Stimulated activated CD8-positive, alpha-beta memory T cell treated with anti-CD3 and anti-CD28 coated beads, Interleukin-15, amount 100 ng/mL, for 24 hours (primary cell): ENCODE measurements around the gene BTRC.
"Not testable (repeated sequence)": the region's sequence is repeated elsewhere in the genome, so short reads cannot be mapped to it uniquely, and the experiment has no call there.

Source experiments
- DNase-seq: peaks from one replicate; pipeline ENCODE4 v3.0.0-alpha.2; 2020; ENCODE audit warnings: low read depth

The BTRC gene

DNA sequence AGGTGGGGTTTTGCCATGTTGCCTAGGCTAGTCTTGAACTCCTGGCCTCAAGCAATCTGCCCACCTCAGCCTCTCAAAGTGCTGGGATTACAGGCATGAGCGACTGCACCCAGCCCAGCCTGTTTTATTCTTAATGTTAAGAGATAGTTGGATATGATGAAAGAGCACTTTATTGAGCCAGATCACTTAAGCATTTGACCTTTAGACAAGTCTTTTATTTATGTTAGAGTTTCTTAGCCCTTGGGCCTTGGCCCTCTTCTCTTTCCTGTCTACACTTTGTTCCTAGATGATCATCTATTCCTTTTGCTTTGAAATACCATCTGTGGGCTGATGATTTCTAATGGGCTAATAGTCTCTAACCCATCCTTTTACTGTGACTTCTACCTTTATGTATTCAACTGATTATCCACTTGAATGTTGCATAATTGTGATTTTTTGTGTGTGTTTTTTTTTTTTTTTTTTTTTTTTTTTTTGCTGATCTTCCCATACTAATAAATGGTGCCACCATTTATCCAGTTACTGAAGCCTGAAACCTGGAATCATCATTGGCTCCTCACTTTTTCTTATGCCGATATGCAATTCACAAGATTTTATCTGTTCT, 34.8 kb downstream of the BTRC start:
- no peak for DNase-seq

DNA sequence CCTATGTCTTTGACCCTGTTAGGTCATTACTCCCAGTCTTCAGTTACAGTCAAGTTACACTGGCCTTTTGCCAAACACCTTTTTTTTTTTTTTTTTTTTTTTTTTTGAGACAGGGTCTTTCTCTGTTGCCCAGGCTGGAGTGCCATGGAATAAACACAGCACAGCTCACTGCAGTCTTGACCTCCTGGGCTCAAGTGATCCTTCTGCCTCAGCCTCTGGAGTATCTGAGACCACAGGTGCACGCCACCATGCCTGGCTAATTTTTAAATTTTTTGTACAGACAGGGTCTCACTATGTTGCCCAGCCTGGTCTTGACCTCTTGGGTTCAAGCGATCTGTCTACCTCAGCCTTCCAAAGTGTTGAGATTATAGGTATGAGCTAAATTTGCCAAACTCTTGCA, 35.6 kb downstream of the BTRC start:
- not testable (repeated sequence) for DNase-seq

DNA sequence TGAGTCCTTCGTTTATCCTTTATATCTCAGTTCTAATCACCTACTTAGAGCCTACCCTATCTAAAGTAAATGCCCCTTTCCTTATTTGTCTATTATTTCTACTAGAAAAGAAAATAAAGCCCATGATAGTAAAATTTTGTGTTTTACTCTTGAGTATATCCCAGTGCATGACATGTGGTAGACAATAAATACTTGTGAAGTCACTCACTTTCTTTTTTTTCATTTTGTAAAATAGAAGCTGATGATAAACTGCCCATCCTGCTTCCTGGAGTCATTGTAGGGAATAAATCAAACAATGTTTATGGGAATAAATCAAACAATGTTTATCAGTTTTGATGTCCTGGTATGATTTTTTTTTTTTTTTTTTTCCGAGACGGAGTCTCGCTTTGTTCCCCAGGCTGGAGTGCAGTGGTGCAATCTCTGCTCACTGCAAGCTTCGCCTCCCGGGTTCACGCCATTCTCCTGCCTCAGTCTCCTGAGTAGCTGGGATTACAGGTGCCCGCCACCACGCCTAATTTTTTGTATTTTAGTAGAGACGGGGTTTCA, 36.1 kb downstream of the BTRC start:
- DNase-seq: no peak

DNA sequence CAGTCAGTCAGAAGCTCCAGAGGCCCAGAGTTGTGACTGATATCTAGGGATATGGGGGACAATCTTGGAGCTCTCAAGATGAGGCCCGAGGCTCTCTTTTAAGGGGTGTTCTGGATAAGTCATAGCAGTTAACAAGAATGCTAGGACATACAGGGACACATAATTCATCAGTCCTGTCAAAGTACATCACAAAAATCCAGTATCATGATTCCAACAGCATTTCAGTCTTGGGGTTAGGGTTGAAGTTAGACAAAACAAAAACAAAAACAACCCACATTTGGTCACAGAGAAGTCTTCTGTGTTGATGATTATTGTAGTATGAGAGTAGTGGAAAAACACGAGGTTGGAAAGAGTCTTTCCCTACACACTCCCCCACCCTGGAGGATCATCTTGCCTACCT, 39.4 kb downstream of the BTRC start:
- DNase-seq: no peak

DNA sequence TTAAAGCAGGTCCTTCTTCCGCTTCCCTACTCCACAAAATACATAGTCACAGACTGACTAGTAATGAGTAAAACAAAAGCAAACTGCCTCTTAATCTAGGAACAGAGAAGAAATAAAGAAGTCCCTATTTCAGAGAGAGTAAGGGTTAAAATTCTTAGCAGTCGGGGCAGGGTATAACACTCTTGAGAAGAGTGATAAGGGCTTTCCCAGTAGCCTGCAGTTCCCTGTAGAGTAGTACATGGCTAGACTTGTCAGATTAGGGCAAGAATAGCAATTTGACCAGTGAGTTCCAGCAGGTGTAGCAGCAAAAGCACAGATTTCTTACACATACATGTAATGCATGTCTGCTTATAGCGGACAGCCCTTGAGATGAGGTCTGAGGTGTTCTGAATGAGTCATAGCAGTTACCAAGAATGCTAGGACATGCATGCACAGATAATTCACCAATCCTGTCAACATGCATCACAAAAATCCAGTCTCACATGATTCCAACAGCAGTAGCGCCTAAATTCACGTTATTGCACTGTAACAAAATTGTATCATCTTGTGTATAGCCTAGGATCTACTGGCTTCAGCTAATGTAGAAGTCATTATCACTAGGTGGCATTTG, 40.7 kb downstream of the BTRC start:
- DNase-seq: no peak

DNA sequence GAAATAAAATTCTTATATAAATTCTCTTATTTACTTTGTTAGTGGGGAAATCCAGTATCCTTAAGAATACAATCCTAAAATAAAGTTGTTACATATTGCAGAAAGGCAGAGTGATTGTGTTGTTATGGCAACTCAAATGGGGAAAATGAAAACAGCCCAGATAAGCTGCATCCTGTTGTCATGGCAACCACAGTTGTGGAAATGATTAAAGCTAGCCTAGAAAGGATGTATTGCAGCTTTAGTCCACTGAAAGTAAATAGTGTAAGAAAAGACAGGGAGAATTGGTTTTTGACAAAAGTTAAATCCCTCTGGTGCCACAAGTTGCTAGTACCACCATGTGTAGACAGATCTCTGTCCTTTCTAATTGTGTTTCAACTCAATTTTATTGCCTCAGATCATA, 43.2 kb downstream of the BTRC start:
- no peak for DNase-seq

DNA sequence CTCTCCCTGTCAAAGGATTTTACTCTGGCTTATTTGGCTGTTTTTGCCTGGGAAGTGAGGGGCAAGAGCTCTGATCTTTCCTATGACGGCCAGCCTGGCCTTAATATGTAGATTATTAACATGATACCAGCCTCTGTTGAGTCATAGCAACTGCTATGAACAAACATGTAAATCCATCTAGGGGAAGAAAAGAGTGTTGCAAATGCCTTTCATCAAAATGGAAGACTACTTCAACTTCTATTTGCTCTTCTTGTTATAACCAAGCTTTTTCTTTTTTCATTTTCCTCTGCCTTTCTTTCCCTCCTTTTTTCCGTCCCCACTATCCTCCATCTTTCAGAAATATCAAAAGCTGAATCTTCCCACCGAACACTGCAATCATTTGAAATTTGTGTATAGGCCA, 46.6 kb downstream of the BTRC start:
- DNase-seq: no peak

DNA sequence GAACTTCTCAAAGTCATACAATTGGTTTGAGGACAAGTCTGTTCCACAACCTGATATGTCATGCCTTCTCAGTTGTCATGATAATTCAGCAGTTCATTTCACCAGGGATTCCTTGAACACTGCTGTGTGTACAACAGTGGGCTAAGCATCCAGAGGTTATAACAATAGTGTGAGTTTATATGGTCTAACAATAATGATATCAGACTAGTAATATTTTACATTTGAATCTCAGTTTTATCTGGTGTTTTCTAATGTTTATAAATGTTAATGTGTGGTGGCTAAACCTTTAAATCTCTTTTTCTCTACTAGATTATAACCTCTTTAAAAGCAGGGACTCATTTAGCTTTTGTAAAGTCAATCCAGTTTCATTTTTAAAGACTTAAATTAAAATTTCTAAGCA, 48.7 kb downstream of the BTRC start:
- no peak for DNase-seq

DNA sequence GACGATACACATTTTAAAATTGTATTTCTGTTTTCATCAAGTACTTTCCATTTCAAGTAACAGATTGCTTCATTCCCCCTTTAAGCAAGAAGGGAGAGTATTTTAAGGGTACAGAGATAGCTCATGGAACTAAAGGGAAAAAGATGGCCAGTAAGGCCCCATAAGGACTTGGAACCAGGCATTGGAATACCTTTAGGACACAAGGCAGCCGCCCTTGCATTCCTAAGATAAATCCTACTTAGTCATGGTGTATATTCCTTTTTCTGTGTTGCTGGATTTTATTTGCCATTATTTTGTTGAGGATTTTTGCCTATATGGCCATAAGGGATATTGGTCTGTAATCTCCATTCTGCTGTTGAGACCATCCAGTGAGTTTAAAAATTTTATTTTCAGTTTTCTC, 49.2 kb downstream of the BTRC start:
- DNase-seq: no peak

DNA sequence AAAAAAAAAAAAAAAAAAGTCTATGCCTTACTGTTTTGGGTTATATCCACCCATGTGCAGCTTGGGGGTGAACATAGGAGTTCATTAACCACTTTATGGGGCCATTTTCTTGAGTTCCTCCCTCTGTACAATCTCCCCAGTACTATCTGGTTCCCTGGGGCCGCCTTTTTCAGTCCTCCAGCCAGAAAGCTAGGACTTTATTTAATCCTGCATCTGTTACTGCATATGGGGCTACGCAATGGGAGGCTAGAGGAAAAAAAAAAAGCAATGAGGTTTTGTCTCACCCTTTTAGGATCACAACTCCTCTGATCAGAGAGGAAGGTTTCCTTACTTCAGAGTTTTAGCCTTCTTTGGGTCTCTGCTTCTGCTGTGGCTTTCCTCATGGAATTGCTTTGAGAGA, 51.0 kb downstream of the BTRC start:
- no peak for DNase-seq

DNA sequence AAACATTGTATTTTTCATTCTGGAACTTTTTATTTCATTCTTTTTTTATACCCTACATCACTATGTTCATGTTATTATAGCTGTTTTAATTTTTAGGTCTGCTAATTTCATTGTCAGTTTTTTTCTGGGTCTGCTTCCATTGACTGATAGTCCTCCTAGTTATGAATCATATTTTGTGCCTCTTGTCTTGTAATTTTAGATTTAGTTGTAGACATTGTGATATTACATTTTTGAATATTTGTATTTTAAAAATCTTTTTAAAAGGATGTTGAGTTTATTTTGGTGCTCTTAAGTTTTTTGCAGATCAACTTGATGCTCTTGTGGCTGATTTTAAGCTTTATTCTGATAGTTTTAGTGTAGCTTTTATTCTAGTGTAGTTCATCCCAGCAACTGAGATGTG, 57.6 kb downstream of the BTRC start:
- DNase-seq: no peak

DNA sequence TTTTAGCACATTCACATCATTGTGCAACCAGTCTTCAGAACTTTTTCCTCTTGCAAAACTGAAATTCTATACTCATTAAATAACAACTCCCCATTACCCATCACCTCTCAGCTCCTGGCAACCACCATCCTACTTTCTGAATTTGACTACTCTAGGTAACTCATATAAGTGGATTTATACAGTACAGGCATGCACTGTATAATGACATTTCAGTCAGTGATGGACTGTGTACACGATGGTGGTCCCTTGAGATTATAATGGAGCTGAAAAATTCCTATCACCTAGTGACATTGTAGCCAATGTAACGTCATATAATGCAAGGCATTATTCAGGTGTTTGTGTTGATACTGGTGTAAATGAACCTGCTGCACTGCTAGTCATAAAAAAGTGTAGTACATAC, 60.1 kb downstream of the BTRC start:
- DNase-seq: no peak

DNA sequence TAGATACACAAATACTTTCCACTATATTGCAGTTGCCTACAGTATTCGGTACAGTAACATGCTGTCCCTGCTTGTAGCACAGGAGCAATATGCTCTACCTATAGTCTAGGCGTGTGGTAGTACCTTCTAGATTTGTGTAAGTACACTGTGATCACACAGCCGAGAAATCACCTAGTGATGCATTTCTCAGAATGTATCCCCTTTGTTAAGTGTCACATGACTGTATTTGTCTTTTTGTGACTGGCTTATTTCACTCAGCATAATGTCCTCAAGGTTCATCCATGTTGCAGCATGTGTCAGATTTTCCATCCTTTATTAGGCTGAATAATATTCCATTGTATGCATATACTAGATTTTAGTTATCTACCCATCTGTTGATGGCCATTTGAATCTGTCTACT, 61.9 kb downstream of the BTRC start:
- no peak for DNase-seq

DNA sequence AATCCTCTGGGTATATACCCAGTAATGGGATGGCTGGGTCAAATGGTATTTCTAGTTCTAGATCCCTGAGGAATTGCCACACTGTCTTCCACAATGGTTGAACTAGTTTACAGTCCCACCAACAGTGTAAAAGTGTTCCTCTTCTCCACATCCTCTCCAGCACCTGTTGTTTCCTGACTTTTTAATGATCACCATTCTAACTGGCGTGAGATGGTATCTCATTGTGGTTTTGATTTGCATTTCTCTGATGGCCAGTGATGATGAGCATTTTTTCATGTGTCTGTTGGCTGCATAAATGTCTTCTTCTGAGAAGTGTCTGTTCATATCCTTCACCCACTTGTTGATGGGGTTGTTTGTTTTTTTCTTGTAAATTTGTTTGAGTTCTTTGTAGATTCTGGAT, 68.0 kb downstream of the BTRC start:
- DNase-seq: not testable (repeated sequence)

DNA sequence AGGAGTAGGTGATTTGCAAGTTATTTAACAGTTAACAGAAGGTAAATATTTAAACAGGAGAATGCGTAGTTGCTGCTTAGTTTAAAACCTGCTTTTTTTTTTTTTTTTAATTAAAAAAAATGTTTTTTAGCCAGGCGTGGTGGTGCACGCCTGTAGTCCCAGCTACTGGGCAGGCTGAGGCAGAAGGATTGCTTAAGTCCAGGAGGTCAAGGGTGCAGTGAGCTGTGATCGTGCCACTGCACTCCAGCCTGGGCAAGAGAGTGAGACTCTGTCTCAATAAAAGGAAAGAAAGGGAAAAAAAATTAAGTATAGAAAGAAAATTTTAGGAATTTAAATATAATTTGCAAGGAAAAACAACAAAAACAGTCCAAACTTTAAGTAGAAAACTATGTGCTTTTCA, 71.6 kb downstream of the BTRC start:
- DNase-seq: no peak

DNA sequence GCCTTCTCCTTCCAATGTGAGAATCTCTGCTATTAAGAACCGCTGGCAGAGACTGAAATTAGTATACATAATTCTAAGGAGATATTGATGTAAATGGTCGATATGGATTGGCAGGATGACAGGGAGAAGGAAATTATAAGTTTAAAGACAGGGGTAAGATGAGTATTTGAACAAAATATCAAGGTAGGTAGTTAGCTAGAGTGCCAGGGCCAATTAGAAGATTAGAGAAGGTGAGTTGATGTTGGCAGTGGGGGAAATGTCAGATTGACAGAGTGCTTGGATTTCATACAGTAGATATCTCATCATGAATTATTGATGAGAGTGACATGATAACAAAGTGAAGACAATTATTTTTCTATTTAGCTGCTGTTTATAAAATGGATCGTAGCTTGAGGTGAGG, 74.1 kb downstream of the BTRC start:
- no peak for DNase-seq

DNA sequence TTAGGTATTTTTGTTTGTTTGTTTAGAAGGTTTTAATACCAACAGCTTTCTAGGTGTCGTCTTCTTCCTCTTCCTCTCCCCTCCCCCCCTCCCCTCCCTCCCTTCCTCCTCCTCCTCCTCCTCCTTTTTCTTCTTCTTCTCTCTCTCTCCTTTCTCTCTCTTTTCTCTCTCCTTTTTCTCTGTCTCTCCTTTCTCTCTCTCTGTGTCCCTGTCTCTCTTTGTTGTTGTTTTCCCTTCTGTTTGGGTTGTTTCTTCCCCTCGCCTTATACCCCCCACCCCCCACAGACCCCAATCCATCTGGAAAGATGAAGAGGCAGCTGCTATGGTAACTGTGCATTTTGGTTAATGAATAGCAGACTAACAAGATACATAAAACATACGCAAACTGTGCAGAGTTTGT, 75.5 kb downstream of the BTRC start:
- no peak for DNase-seq

DNA sequence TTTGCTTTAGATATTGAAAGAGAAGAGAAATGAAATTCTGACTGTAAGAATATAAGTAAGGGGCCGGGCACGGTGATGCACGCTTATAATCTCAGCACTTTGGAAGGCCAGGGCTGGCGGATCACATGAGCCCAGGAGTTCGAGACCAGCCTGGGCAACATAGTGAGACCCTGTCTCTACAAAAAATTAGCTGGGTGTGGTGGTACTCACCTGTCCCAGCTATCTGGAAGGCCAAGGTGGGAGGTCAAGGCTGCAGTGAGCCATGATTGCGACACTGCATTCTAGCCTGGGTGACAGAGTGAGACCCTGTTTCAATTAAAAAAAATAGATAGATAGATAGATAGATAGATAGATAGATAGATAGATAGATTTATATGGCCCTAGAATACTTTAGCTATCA, 82.3 kb downstream of the BTRC start:
- no peak for DNase-seq

DNA sequence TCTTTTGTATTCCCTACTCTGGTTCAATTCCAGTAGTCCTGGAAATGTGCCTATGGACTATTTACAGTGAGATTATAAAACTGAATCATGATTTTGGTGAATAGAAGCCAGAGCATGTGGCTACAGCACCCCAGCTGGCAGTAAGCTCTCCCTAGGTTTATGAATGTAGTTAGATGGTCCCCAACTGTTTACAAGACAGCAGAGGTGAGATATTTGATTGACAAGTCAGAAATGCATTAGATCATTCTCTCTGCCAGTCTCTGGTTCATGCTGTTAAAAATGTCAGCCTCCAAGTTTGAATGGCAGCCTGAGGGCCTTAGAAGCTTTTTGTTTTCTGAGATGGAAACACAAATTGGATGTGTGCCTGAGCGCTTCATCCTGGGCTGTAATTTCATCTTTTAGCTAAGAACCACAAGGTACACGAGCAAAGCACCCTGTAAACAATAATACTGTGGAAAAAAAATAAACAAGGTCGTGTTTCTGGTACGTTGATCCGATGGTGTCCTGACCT, 85.0 kb downstream of the BTRC start:
- DNase-seq: no peak

DNA sequence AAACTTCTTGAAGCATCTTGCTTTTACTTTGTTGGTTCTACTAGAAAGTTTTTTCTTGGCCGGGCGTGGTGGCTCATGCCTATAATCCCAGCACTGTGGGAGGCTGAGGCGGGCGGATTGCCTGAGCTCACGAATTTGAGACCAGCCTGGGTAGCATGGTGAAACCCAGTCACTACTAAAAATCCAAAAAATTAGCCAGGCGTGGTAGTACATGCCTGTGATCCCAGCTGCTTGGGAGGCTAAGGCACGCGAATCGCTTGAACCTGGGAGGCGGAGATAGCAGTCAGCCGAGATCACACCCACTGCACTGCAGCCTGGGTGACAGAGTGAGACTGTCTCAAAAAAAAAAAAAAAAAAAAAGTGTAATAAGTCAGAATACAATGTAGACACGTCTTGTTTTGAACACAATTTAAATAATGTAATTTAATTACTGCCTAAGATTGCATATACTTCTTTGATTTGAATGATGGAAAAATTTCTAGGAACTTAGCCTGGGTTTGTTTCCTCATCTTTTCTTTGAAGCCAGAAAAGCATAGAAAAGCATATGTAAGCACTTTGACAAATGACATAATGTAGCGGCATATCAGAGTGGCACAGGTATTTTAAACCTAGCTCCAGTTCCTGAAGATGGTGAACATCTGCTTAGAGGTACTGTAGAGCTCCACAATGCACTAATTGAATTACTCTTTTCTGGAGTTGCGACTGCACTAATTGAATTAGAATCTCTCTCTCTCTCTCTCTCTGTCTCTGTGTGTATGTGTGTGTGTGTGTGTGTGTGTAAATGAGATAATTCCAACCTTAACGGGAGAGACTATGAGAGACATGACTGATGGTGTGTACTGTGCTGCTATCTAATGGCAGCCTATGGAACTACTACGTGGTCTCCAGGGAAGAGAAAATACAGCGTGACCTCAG, 87.8 kb downstream of the BTRC start:
- DNase-seq: no peak

DNA sequence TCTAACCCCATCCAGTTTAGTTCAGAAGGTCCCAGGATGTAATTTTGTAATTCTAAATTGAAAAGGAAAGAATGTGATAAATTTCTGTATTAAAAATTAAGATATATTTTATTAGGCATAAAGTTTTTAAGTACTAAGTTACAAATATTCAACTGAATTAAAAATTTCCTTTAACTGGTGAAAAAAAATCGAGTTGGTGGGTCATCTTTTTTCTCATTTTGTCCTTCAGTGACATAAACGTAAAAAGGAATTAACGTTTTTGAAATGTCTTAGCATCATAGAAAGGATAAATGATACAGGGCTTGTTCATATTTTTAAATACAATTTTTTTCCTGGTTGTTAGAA, 88.5 kb downstream of the BTRC start:
- DNase-seq: no peak

DNA sequence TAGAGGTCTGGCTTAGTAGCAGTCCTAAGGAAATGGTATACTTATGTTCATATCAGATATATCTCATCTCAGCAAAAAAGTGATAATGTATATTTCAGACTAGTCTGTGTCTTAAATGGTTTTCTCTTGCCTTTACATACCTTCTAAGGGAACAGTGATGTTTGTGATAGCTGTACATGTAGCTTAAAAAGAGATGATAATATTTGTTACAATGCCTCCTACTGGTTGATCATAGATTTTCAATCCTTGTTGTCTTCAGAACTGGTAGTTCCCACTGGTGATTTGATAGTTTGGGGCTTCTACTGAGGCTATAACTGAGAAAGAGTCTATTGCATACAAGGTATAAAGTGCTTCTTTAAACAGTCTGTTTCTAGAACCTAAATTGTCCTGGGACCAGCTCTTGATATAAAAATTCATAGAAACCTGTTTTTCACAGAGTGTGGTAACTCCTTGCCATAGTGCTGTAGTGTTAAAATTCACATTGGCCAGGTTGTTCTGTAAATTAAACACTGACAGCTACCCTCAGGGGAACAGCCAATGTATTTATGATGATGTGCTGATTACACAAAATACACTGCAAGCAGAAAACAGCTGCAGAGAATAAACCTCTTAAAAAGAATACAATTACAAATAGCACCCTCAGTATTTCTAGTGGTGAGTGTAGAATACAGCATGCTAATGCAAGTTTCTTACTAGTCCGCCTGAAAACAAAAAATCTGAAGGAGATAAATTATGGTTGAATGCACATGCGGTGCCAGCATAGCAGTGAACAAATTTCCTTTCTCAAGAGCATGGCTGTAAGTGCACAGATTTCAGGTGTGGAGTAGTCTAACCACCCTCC, 90.3 kb downstream of the BTRC start:
- DNase-seq: no peak
